Activated naive CD8-positive, alpha-beta T cell treated with anti-CD3 and anti-CD28 coated beads, Interleukin-2, amount 50 U/mL, for 16 hours (primary cell): ENCODE measurements around the gene PSMA7.

ENCODE experiments used
- DNase-seq: peaks from one replicate; pipeline ENCODE4 v3.0.0-alpha.2; 2020; ENCODE audit warnings: low read depth, low spot score

PSMA7 gene

GRCh38 chr20:62088258-62089127, 54.7 kb downstream of the PSMA7 start:
- DNase-seq, result no peak

DNA sequence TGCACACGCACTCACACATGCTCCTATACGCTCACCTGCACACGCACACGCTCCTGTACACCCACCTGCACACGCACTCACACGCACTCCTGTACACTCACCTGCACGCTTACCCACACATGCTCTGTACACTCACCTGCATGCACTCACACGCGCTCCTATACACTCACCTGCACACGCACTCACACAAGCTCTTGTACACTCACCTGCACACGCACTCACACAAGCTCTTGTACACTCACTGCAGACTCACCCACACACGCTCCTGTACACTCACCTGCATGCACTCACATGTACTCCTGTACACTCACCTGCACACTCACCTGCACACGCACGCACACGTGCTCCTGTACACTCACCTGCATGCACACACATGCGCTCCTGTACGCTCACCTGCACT, 55.6 kb downstream of the PSMA7 start:
- no peak for DNase-seq

GRCh38 chr20:62087227-62087626, 56.0 kb downstream of the PSMA7 start:
- DNase-seq, result no peak
